Osteocyte (in vitro differentiated cells): Measurements from ENCODE around the gene ACAP3. TPM values are rescaled to one million over a fixed set of nuclear protein-coding genes. Genes with fewer than 3 reads are reported as not detected.

Experiments used
- DNase-seq: peaks from one replicate; pipeline ENCODE4 v3.0.0; 2021; ENCODE audit warnings: mixed read lengths; ENCODE audit not compliant: unreplicated experiment; ENCODE audit errors: extremely low spot score
- H3K27ac Mint-ChIP-seq: one replicate; pipeline ENCODE4 v1.8.0; 2021; ENCODE audit warnings: mild to moderate bottlenecking, mixed read lengths; ENCODE audit not compliant: unreplicated experiment
- H3K27me3 Mint-ChIP-seq: one replicate; pipeline ENCODE4 v1.8.0; 2021; ENCODE audit warnings: mixed read lengths; ENCODE audit not compliant: unreplicated experiment
- H3K36me3 Mint-ChIP-seq: one replicate; pipeline ENCODE4 v1.8.0; 2021; ENCODE audit warnings: mixed read lengths; ENCODE audit not compliant: unreplicated experiment
- H3K4me1 Mint-ChIP-seq: one replicate; pipeline ENCODE4 v1.8.0; 2021; ENCODE audit warnings: mixed read lengths; ENCODE audit not compliant: unreplicated experiment
- H3K4me3 Mint-ChIP-seq: one replicate; pipeline ENCODE4 v1.8.0; 2021; ENCODE audit warnings: mild to moderate bottlenecking, moderate library complexity, mixed read lengths; ENCODE audit not compliant: unreplicated experiment
- H3K9me3 Mint-ChIP-seq: one replicate; pipeline ENCODE4 v1.8.0; 2021; ENCODE audit warnings: mixed read lengths; ENCODE audit not compliant: unreplicated experiment
- CTCF ChIP-seq: fragments of 200-600 bp; sonication (generic); IDR thresholded peaks from 2 replicates; pipeline ENCODE4 v1.5.0; 2021; ENCODE audit warnings: antibody characterized with exemption, mild to moderate bottlenecking, moderate library complexity
- total RNA-seq: library from RNA; stranded (reverse); gene quantifications from 2 replicates; pipeline ENCODE4 v1.2.1, GENCODE V29; 2021

The ACAP3 gene
- total RNA-seq, 1 donor from 2014 or later = 73.8 TPM

- peaks cover 13% of the 10 kb centered on the region for H3K4me1 Mint-ChIP-seq
- H3K9me3 Mint-ChIP-seq = no peaks in the 10 kb centered on the region
- no peak overlapping the region for H3K4me3 Mint-ChIP-seq
- no peaks in the 10 kb centered on the region for H3K27me3 Mint-ChIP-seq
- H3K27ac Mint-ChIP-seq = no peak overlapping the region
- H3K36me3 Mint-ChIP-seq = peaks cover 2% of the 10 kb centered on the region
- TF ChIP-seq CTCF = no peak
- no peak for DNase-seq
Measured at GRCh38 chr1:1335283-1335682, 27.6 kb upstream of the ACAP3 start.

- Mint-ChIP-seq H3K27ac (no peak overlapping the region), H3K4me3 (no peak overlapping the region), H3K36me3 (peaks cover under 1% of the 10 kb centered on the region), H3K9me3 (no peaks in the 10 kb centered on the region), H3K4me1 (peaks cover 16% of the 10 kb centered on the region), H3K27me3 (no peaks in the 10 kb centered on the region)
- TF ChIP-seq CTCF = no peak
- no peak for DNase-seq
Measured at GRCh38 chr1:1334835-1335234, 27.1 kb upstream of the ACAP3 start.

- Mint-ChIP-seq H3K36me3 (no peaks in the 10 kb centered on the region), H3K27me3 (no peaks in the 10 kb centered on the region), H3K9me3 (no peaks in the 10 kb centered on the region), H3K4me1 (peaks cover 16% of the 10 kb centered on the region), H3K27ac (no peak overlapping the region), H3K4me3 (no peak overlapping the region)
- DNase-seq = no peak
- TF ChIP-seq CTCF = no peak
Measured at GRCh38 chr1:1333551-1334241, 26.0 kb upstream of the ACAP3 start.

- no peak overlapping the region for H3K27ac Mint-ChIP-seq
- H3K36me3 Mint-ChIP-seq = no peaks in the 10 kb centered on the region
- peaks cover 16% of the 10 kb centered on the region for H3K4me1 Mint-ChIP-seq
- no peaks in the 10 kb centered on the region for H3K27me3 Mint-ChIP-seq
- no peak for TF ChIP-seq CTCF
- no peak for DNase-seq
- no peak overlapping the region for H3K4me3 Mint-ChIP-seq
- H3K9me3 Mint-ChIP-seq = no peaks in the 10 kb centered on the region
Measured at GRCh38 chr1:1332774-1333480, 25.2 kb upstream of the ACAP3 start.

- Mint-ChIP-seq H3K4me3 (no peak overlapping the region), H3K4me1 (peaks cover 16% of the 10 kb centered on the region), H3K27me3 (no peaks in the 10 kb centered on the region), H3K9me3 (no peaks in the 10 kb centered on the region), H3K36me3 (no peaks in the 10 kb centered on the region), H3K27ac (no peak overlapping the region)
- no peak for TF ChIP-seq CTCF
- DNase-seq = no peak
Measured at GRCh38 chr1:1332031-1332755, 24.5 kb upstream of the ACAP3 start.
